ENCODE data around the gene EFNA5.
"Not testable (repeated sequence)": the region's sequence is repeated elsewhere in the genome, so short reads cannot be mapped to it uniquely, and the experiment has no call there.

EFNA5 gene

DNA sequence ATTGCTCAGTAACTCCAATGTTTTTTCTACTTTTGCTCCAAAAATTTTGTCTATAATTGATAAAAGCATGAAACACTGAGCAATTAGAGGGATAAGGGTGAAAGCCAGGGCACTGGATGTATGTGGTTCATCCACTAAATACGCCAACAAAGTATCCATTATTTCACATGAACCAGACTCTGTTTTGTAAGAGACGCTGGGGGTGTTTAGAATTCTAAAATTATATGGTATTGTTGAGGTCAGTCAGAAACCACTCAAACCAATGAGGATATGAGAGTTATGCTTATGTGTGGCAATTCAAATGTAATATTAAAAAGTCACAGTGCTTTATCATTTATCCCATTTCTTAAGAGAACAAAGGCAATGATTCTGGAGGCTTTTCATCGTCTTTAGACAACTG is 220.2 kb downstream of the EFNA5 start:
- no peak for DNase-seq

DNA sequence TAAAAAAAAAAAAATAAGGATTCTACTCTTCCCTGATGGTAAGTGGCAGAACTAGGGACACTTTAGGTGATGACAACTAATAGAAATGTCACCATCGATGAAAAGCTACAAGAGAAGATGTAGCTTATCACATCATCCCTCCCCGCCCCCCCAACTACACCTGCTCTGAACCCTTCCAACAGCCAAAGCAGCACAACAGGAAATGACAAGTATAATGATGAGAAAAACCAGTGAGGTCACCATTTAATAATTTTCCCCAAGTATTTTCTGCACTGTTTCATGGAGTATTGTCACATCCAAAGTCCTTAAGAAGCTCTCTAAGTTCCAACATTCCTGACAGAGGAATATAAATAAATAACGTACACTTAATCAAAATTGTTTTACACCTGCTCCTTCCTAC is 221.4 kb downstream of the EFNA5 start:
- DNase-seq = no peak

DNA sequence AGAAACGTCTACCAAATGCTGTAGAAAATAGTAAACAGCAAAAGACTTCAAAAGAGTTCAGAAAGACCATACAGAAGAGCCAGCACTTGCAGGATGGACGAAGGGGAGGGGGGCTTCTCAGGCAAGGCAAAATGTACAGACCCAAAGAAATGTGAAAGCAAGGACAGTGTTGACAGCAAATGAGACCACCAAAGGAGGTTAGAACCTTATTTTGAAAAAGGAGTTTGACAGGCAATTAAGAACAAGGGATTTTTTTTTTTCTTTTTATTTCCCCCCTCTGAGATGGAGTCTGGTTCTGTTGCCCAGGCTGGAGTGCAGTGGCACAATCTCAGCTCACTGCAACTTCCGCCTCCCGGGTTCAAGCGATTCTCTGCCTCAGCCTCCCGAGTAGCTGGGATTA is 223.2 kb downstream of the EFNA5 start:
- DNase-seq = no peak

DNA sequence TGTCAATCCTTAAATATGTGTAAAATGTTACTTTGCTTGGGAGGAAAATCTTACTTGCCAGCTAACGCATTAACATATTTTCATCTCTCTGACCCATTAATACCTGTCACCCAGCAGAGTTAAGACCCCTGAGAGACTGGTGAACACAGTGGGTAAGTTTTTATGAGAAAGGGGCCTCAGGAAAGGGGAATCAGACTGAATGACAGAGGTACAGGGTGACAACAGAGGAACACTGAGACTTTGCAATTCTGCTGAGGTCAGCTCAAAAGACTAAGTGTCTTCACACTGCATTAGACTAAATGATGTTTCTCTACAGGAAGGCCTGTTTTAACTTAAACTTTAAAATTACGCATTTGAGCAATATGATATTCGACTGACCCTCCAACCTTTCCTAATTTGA is 223.8 kb downstream of the EFNA5 start:
- no peak for DNase-seq

DNA sequence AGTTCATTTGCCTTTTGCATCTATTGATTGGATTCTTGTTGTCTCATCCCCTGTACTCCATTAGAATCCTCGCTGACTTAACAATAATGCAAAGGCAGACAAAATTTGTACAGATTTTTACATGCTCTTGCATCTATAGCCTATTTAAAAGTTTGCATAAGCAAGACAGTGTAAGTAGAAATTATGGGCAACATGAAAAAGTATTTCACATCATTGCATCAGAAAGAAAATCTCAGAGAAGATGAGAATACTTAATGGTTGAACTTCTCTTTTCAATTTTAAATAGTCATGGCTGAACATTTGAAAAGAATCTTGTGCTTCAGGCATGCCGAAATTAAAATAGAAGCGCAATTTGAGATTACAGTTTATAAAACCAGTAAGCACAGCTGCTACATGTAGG is 226.4 kb downstream of the EFNA5 start:
- no peak for DNase-seq

DNA sequence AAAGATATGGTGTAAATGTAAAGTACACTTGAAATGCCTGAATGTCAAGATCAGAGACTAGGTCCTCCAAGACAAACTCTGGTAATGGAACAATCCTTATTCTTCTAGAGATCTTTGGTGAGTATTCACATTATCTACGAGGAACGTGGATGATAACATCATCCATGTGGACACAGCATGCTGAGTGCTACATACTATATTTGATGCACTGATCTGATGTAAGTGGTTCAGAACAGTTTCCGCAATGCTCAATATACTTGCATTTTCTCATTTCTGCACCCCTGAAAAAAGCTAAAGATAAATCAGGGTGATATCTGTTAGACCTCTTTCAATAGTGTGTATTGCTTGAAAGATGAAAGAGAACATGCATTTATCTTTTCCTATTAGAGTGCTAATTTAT is 226.8 kb downstream of the EFNA5 start:
- no peak for DNase-seq

DNA sequence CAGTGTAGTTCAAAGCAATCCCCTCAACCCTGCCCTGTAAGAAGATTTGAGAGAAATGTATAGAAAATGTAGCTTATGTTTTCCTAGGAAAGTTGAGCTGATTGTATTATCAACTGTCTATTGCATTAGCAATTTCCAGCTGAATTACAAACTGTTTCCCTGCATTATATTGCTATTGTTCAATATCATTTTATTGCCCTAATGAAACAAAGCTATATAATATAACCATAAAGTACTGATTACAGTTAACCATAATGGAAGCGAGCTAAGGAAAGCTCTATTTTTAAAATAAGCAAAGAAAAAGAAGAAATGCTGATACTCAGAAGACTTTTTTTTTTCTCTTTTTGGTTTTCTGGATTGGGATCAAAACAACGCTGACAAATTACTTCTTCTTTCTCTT is 228.3 kb downstream of the EFNA5 start:
- no peak for DNase-seq

DNA sequence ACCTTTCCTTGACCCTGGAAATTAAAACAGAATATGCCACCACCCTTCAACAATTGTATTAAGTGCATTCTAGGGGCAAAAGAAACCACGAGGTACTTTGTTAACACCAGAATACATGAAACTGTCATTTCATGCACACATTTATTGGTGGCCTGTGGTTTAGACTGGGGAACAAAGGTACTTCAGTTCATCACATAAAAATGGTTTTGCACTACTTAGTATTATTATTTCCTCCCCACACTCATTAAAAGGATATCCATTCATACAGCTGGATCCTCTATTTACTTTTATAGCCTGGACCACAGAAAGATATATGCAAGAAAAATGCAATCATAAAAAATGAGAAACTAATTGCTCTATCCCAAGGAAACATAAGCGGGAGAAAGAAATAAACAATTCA is 230.9 kb downstream of the EFNA5 start:
- DNase-seq = no peak

DNA sequence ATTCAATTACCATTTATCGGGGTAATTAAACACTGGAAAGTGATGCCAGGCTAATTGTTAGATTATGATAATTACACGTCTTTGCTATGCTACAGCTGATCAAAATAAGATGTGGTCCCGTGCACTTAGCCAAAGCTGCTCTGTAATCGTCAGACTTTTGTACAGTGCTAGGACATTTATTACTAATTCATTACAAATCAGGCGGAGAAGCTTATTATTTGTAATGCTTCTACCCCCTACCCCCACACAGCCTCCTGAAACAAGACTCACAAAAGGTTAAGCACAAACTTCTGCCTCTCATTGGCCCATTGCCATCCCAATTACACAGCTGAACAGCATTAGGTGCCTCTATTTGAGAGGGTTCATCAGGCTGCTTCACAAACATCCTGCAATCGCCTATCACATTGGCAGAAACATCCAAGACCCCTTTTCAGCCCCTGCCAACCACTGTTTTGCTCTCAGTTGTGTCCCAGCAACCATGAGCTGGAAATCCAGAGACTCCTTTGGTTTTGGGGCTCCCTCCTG is 232.7 kb downstream of the EFNA5 start:
- no peak for DNase-seq

DNA sequence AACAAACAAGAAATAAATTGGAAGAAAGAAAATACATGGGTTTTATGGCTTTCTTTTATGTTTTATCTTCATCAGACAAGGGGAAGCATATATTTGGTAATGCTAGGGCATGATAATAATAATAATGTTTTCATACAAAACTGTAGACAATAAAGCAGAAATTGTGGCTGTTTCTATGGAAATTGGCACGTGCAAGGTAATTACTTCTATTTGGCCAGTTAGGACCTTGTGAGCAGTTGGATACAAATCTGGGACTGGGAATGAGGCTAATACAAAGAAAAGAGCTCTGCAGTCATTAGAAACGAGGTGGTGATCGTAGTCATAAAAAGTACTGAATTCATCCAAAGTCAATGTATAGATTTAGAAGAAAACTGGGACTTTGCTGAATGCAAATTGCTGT is 233.6 kb downstream of the EFNA5 start:
- no peak for DNase-seq

DNA sequence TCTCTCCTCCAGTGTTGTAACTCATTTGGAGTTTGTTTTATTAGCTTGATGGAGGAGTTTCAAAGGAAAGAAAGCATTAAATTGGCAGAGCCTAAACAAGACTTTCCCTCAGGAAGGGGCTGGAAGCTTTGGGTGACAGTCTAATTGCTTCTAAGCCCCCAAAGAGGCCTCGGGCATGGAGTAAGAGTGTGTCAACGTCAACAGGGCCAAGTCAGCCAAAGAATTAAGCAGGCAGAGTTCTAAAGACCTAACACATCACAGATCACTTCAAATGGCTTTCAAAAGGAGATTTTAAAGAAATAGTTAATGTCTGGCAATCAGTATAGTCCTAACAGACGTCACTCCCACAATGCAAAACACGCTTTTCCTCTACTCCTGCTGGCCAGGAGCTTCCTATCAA is 234.5 kb downstream of the EFNA5 start:
- no peak for DNase-seq

DNA sequence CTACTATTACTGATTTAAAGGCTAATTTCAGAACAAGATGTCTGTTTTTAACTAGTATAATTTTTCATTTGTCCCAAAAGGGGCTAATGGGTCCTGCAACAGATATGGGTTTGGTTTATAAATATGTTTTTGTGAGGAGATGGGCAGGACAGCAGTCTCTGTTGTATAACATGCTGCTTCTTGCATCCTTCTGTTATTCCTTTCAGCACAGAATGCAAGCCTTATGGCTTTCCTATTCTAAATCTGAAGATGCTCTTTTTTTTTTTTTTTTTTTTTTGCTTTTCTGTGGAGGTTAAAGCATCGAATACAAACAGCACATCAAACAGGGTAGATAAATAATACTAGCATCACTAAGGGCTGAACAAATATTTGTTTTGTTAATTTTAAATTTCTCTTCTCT is 235.7 kb downstream of the EFNA5 start:
- DNase-seq = no peak

DNA sequence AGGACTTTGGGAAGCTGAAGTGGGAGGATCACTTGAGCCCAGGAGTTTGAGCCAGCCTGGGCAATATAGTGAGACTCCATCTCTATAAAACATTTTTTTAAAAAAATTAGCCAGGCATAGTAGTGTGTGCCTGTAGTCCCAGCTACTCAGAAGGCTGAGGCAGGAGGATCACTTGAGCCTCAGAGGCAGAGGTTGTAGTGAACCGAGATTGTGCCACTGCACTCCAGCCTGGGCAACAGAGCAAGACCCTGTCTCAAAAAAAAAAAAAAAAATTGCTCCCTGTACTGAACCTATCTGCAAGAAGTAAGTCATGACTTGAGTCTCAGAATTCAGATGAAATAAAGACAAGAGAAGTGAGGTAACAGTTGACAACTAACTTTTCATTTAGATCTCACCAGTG is 237.1 kb downstream of the EFNA5 start:
- not testable (repeated sequence) for DNase-seq

DNA sequence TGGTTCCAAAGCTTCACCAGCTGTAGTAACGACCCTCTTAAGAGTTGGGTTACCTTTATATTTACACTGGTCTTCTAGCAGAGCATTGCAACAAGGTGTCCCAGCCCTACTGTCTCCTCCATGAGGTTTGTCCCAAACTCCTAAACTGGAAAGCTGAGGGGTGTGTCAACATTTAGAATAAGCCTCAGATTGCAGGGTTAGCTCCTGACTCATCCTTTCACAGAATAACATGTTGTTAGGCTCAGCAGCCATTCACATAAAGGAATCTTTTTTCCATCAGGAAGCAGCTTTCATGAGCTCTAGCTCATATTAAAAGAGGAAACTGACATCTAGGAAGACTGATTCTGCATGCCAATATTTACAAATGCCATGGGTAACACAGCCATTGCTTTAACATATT is 238.7 kb downstream of the EFNA5 start:
- no peak for DNase-seq

DNA sequence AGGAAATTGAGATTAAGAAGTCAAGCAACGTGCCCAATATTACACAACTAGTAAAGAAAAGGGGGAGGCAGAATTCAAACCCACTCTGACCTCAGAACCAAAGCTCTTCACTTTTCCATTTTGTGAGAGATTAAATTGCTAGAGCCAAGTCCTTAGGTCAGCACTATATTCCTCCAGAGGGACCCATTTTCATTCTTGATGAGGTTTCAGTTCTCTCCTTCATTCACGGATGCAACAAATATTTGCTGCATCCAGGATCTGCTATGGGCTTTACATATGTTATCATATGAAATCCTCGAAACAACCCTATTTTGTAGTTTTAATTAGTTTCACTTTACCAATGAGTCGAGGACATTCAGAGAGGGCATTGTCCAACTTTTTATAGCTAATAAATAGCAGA is 239.2 kb downstream of the EFNA5 start:
- no peak for DNase-seq

DNA sequence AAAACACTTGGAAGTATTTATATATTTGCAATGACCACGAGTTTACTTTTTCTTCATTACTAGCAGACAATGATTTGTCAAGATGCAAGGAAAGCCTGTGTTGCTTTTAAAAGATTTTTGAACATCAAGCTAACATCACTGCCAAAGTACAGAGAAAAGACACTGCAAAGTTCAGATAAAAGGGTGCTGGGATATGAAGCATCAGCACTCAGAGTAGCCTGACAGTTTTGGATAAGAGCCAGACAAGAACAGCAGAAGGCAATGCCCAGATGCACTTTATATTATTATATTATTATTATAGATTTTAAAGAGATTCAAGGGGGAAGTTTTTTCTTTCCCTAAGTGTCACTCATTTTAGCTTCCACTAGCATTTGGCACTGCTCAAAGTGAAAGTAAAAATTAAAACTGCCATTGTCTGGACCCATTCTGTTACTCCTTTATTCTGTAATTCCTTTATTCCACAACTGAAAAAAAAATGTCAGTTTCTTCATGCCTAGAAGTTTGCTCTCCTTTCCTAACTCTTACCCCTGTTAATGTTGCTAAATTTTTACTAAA is 240.6 kb downstream of the EFNA5 start:
- no peak for DNase-seq

DNA sequence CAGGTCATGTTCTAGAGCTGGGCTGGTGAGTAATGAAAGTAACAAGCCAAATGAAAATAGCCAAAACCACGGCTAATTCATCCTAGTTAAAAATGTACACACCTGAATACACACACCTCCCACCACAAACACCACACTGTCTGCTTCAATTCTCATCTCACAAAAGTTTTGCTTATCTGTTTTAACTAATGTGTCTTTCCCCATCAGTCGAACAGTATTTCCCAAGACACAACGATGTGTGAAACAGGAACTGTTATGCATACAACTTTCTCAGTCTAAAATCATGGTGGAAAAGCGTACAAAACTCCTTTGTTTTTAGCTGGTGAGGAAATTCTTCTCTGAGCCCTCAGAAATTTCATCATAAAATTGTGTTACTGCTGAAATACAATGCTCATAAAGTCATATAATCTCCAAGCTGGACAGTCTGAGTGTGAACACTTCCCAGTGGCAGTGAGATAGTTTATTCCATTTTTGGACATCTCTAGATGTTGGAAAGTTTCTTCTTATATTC is 242.4 kb downstream of the EFNA5 start:
- DNase-seq = no peak

DNA sequence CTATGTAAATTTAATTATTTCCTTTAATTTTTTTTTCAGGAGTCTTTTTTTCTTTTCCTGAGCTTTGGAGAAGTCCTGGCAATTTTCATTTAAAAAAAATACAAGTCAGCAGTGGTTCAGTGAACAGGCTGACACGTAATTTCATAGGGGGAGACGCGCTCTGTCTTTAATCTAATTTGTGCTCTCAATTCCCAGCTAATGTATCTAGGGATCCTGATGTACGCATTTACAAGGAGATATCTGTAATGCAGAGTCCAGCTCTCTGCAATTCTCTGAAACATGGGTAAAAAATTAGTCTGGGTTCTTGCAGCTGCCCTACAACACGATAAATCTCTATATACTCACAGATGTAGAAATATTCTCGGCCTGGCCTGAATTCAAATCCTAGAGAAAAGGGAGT is 243.9 kb downstream of the EFNA5 start:
- no peak for DNase-seq

DNA sequence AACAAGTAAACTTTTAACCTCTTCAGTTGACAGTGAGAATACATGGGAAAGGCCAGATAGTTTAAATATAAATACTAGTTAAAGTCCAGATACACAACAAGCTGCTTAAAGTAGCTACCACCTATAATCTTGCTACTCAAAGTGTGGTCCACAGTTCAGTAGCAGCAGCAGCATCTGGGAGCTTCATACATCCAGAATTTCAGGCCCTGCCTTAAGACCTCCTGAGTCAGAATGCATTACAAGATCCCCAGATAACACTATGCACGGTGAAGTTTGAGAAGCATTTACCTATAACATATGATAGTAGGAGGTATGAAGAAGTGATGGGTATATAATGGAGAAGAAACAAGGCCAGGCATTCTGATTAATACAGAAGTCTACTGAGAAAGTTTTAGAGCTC is 244.5 kb downstream of the EFNA5 start:
- no peak for DNase-seq

DNA sequence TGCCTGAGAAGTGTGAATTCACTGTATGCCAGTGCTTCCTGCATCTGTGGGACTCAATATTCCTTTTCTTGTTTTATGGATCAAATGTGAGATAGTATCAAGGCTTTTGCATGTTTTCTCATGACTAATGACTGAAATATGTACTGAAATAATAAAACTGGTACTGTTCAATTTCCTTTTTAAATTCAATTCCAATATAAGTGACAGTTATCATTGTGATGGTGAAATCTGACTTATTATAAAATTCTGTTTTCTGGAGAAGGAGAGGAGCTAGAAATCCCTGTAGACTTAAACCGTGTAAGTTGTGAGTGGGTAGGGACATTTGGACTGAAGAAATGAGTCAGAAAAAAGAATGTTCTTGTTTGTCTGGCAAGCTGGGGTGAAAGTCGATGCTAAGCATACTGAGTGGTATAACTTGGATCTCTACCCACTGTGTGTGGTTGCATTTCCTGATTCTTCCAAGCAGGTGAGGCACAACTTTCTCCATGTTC is 245.2 kb downstream of the EFNA5 start:
- no peak for DNase-seq

DNA sequence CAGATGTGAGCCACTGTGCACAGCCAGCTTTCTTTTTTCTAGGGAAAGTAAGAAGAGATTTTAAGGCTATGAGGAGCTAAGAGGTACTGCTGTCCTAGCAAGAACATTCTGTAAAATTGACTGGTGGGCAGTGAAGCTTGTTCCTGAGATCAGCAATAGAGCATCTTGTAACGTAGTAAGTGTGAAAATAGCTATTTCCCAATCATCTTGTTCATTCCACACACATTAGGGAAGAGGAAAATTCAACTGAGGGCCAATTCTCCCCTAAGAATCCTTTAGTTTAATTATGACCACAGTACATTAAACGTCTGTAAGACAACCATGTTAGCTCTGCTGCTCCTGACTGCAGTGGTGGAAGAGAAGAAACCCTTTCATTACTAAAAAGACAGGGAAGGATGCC is 246.2 kb downstream of the EFNA5 start:
- no peak for DNase-seq

DNA sequence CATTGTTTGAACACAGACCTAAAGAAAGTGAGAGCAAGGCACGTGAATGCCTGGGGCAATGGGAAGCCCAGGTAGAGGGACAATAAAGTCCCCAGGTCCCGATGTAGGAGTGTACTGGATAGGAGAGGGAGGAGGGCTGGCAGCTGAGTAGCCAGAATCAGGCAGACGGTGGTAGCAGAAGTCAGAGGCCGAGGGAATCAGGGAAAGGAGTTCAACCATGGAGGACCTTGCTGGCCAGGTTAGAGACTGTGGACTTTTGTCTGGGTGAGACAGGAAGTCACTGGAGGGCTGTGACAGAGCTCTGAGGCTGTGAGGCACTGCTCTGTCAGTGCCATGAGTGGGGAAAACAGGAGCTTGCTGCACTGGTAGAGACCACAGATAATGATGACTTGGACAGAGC is 248.2 kb downstream of the EFNA5 start:
- DNase-seq = no peak

DNA sequence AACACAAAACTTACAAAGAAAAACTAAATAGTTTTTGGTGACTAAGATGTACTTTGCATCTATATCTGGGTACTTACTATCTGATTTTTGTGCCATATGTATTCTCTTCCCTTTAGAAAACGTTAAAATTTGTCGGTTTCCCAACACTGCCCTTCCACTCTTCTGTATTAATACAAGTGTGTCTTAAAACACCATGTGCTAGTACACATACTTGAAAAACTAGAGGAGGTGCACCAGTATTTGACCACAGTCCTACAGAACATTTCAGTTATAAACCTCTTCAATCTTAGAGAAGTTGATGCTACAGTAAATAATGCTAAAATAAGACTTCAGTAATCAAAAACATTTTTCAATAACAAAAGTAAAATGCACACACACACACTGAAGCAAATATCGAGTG is 251.2 kb downstream of the EFNA5 start:
- no peak for DNase-seq

DNA sequence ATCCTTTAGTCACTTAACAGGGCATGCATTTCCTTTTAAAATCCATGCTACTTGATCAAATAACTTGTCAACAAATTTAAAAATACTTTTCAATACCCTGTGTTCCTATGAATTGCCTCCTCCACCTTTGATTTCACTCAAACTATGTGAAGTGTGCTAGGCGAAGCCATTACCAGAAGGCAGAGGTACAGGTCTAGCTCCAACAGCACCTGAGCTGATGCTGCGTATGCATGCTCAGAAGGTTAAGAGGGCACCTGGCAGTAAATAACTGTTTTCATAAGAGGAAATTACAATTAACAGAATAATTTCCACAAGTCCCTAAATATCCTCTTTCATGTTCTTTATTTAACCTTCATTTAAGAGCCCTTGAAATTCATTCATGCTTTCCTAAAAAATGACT is 251.8 kb downstream of the EFNA5 start:
- DNase-seq = no peak

DNA sequence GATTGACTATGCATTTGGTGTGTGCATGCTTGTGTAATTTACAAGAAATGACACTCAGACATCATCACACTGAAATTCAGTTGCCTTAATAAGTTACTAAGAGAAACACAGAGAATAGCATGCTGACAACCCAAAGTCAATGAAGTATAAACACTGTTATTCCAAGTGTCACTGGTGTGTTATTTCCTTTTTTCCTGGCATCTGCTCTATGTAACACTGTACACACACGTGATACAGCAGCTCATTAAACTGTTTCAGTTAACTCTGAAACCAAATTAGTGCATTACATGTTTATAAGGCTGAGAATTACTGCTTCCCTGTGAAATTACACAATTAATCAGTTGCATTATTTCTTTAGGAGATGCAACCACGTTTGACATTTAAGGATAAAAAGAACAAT is 252.7 kb downstream of the EFNA5 start:
- no peak for DNase-seq
